Endometrial microvascular endothelial cells (primary cell): ENCODE measurements around the gene PRRC2A. TPM values are rescaled to one million over a fixed set of nuclear protein-coding genes. Genes with fewer than 3 reads are reported as not detected.
"Not testable (repeated sequence)": the region's sequence is repeated elsewhere in the genome, so short reads cannot be mapped to it uniquely, and the experiment has no call there.

Source experiments
- in situ Hi-C: cut with HindIII; loops from 2 replicates; pipeline ENCODE4 v1.10.0; 2017; ENCODE audit warnings: low sequenced_read_pairs, low pct_unique_long_range_greater_than_20kb; ENCODE audit errors: inconsistent ontology term
- total RNA-seq: library from RNA; depleted of rRNA; stranded (reverse); fragments of >200 nt; gene quantifications from one replicate; pipeline ENCODE4 v1.2.3, GENCODE V29; 2015; ENCODE audit errors: inconsistent ontology term

Gene PRRC2A
- total RNA-seq, 1 donor from 2014 or later: 79.4 TPM

DNA sequence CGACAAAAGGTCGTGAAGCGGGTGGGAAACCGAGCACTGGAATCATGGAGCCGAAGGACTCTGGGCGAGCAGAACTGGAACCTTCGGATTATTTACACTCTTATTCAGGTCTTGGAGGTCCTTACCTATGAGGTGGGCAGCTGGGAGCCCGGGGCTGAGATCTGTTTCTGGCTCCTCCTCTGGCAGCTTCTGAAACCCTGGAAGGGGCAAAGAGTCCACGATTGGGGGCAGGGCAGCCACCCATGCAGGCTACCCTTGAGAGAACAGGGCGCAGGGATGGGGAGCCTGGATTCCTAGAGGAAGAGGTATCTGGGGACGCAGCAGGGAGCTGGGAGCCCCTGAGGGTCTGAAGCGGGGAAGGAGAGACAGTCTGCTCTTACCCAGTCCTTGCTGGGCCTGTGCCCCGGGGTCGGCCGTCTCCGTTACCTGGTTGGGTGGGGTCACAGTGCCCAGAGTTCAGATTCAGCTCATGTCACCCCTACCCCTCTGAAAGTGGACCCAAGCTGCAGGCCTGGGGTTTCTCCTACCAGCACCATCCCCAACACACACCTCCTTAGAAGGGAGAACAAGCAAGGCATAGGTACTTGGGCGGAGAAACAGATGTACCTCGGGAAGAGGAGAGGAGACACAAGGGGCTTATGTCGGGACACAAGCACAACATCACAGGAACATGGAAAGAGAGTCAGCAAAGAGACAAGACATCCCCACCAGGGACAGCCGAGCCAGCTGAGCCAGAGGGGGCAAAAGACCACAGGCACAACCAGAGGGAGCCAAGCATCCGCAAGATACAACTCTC is 38.9 kb upstream of the PRRC2A start:
- in situ Hi-C loops: no loop called here

- in situ Hi-C loops: no loop called here
Observed at GRCh38 chr6:31582230-31582643, 38.3 kb upstream of the PRRC2A start, which contains the start of gene LTB. LTB (minus strand) TSS chr6:31582424; CDS start chr6:31582417, 7 bp downstream.

GRCh38 chr6:31585491-31585890 is 35.0 kb upstream of the PRRC2A start:
- in situ Hi-C loops: no loop called here

- in situ Hi-C loops: no loop called here
Observed at GRCh38 chr6:31586008-31586407, 34.5 kb upstream of the PRRC2A start, which contains the start of gene LST1. LST1 (plus strand) TSS chr6:31586277; CDS start chr6:31587300, 1,023 bp downstream.

DNA sequence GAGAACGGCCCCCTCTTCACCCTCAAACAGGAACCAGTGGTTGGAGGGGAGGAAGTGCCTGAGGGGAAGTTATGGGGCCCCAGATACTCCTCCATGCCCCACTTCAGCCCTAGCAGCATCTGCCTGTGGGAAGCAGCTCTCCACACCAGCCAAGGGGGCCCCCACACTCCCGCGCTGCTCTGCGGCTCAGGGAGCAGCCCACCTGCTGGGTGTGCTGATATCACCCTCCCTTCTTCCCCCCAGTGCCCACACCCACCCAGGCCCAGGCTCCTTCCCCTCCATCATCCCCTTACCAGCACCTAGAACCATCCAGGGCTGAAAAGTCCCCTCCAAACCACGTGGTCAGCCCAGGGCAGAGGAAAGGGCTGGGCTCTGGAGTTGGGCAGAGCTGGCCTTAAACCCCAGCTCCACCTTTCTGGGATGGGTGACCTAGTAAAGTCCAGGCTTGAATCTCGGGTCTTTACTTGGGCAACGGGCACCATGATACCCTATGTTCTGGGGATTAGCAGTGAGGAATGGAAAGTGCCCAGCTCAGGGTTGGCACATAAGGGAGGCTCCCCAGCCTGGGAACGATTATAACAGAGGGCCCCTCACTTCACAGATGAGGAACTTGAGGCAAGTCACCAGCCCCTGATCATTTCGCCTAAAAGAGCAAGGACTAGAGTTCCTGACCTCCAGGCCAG is 33.8 kb upstream of the PRRC2A start:
- in situ Hi-C loops: no loop called here

DNA sequence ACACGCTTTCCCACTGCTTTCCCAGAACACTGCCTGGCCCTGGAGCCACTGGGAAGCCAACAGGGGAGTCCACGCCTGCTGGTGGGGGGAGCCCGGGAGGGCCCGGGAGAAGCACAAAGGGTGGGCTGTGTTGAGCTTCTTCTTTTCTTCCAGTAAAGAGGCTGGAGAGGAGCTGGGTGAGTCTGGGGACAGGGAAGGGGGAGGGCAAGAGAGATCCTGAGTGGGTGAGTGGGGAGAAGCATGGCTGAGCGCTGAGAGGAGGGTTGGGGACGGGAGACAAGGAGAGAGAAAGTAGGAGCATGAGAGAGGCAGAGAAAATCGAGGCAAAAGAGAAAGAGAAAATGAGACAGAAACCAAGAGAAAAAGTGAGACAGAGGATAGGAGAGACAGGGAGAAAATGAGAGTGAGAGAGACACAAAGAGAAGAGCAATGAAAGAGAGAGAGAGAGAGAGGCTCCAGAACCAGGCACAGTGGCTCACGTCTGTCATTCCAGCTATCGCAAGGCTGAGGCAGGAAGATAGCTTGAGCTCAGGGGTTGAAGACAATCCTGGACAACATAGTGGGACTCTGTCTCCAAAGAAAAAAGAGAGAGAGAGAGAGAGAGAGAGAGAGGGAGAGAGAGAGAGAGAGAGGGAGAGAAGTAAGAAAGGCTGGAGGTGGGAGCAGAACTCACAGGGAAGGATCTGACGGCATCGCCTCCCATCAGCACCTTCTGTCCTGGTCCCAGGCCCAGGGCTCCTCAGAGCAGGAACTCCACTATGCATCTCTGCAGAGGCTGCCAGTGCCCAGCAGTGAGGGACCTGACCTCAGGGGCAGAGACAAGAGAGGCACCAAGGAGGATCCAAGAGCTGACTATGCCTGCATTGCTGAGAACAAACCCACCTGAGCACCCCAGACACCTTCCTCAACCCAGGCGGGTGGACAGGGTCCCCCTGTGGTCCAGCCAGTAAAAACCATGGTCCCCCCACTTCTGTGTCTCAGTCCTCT is 32.4 kb upstream of the PRRC2A start:
- in situ Hi-C loops: no loop called here

- in situ Hi-C loops: no loop called here
Observed at GRCh38 chr6:31588871-31589650, 31.5 kb upstream of the PRRC2A start.

DNA sequence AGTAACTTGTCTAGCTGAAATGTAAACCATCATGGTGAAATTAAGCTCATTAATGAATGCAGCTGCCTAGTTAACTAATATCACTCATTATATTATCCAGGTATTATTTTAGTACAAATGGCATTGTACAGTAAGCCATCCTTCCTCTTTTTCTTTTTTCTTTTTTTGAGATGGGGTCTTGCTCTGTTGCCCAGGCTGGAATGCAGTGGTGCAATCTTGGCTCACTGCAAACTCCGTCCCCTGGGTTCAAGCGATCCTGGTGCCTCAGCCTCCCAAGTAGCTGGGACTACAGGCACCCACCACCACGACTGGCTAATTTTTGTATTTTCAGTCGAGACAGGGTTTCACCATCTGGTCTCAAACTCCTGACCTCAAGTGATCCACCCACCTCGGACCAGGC is 29.8 kb upstream of the PRRC2A start:
- in situ Hi-C loops: not testable (repeated sequence)

DNA sequence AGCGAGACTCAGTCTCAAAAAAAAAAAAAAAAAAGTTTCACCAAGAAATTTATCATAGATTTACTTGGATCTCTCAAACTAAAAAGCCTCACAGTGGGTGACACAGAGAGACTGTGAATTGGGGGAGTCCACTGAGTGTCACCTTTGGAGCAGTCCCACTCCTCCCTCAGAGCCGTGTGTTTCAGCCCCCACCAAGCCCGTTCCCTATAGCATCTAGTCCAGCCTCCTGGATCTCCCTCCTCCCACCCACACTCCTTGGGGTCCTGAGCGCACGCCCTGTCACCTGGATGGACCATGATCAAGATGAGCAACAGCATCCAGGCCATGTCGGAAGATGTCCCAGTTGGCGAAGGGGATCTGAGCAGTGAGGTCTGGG is 28.1 kb upstream of the PRRC2A start:
- in situ Hi-C loops: no loop called here

- in situ Hi-C loops: no loop called here
Observed at GRCh38 chr6:31597006-31597405, 23.5 kb upstream of the PRRC2A start.

DNA sequence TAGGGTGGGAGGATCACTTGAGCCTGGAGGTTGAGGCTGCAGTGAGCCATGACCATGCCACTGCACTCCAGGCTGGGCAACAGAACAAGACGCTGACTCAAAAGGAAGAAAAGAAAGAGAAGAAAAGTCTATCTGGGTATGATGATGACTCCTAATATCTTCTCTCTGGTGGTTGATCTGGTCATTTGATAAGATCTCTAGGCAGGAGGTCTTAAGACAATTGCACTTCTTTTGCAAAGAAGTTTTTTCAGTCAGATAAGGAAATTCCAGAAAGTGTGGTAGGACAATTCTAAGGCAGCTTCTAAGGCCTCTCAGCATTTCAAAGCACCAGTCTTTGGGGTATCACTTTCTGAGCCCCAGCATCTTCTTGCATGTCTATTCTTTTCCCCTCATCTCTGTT is 13.2 kb upstream of the PRRC2A start:
- in situ Hi-C loops: no loop called here

DNA sequence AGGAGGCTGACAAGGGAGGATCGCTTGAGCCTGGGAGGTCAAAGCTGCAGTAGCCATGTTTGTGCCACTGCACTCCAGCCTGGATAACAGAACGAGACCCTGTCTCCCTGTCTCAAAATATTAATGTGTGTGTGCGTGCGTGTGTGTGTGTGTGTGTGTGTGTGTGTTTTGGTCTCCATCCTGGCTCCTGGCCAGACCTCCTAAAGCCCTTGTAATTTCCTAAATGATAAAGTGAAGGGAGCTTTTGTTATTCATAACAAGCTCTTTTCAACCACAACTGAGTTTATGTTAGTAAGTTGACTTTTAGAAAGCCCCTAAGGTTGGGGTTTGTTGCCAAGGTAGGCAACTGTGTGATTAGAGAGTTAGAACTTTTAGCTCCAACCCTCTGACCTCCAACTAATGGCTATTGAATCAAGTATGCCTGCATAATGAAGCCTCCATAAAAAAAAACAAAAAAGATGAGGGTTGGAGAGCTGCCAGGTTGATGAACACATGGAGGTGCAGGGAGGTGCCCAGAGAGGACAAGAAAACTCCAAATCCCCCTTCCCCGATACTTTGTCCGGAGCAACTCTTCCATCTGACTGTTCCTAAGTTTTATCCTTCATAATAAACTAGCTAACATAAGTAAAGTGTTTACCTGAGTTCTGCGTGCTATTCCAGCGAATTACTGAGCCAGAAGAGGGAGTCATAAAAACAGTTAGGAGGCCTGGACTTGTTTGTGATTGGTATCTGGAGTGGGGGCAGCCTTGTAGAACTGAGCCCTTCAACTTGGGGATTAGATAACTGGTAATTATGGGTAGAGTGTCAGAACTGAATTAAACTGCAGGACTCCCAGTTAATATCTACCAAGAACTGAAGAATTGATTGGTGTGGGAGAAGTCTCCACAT is 10.8 kb upstream of the PRRC2A start:
- in situ Hi-C loops: no loop called here

- in situ Hi-C loops: no loop called here
Observed at GRCh38 chr6:31610968-31611367, 9.5 kb upstream of the PRRC2A start.

GRCh38 chr6:31614075-31614619 is 6.4 kb upstream of the PRRC2A start:
- in situ Hi-C loops: no loop called here

- in situ Hi-C loops: no loop called here
Observed at GRCh38 chr6:31614684-31615578, 5.6 kb upstream of the PRRC2A start, which contains the start of gene AIF1. AIF1 (plus strand) TSS chr6:31615234; CDS start chr6:31615330, 96 bp downstream.

GRCh38 chr6:31615748-31616147 is 4.8 kb upstream of the PRRC2A start:
- in situ Hi-C loops: no loop called here
